B cell (primary cell): Measurements from ENCODE around the gene TCEA3. TPM values are rescaled to one million over a fixed set of nuclear protein-coding genes. Genes with fewer than 3 reads are reported as not detected.

Experiments used
- ATAC-seq: fragments of 200-7000 bp; cut with Tn5 transposase; one replicate; pipeline ENCODE4 v1.10.0; 2021; ENCODE audit warnings: low read depth, mild to moderate bottlenecking, moderate number of reproducible peaks, moderate library complexity
- CTCF ChIA-PET: fragments of 350-600 bp; sonication (Branson Sonifier 250); formaldehyde crosslinking; loops from one replicate; lab custom pipeline; 2021; ENCODE audit warnings: antibody characterized with exemption, inconsistent platforms; lab: Charles Lee
- POLR2A ChIA-PET: fragments of 350-600 bp; sonication (Branson Sonifier 250); formaldehyde crosslinking; loops from one replicate; lab custom pipeline; 2021; ENCODE audit warnings: antibody characterized with exemption; lab: Charles Lee
- DNase-seq: peaks from one replicate; pipeline ENCODE4 v3.0.0; 2013
- H2AFZ ChIP-seq: 2 replicates; pipeline ENCODE4 v1.6.1; 2012; ENCODE audit warnings: mild to moderate bottlenecking, low read depth, low read length; ENCODE audit not compliant: insufficient read depth, poor library complexity, severe bottlenecking
- H3K27ac ChIP-seq, 2 donors: 1 replicate in 1 of 2; 2 replicates in 1 of 2; pipeline ENCODE4 v1.5.1; 2012 to 2013; ENCODE audit warnings: low read length in 2 of 2, mild to moderate bottlenecking in 2 of 2, moderate library complexity in 1 of 2
- H3K27me3 ChIP-seq, 4 experiments: fragments of 200-600 bp in 1 of 4; sonication (generic) in 1 of 4; replicated peaks in 1 of 4; 1 replicate in 2 of 4; 2 replicates in 2 of 4; pipeline versions ENCODE4 v1.6.1 to v1.7.0; 2013 to 2016; ENCODE audit warnings: low read length in 3 of 4, mild to moderate bottlenecking in 2 of 4, mixed read lengths in 1 of 4, moderate library complexity in 1 of 4; ENCODE audit not compliant: insufficient read depth in 4 of 4, control insufficient read depth in 3 of 4; ENCODE audit errors: control extremely low read depth in 1 of 4
- H3K36me3 ChIP-seq, 2 experiments: replicated peaks in 1 of 2; 1 replicate in 1 of 2; 2 replicates in 1 of 2; pipeline versions ENCODE4 v1.6.1 to v1.7.1; 2013; ENCODE audit warnings: low read length in 1 of 2; ENCODE audit not compliant: insufficient read depth in 2 of 2, control insufficient read depth in 1 of 2; ENCODE audit errors: control extremely low read depth in 1 of 2, extremely low read depth in 1 of 2
- H3K4me1 ChIP-seq, 2 donors: fragments of 200-600 bp in 1 of 2; sonication (generic) in 1 of 2; 1 replicate in 1 of 2; 2 replicates in 1 of 2; pipeline versions ENCODE4 v1.5.1 to v1.6.1; 2013 to 2017; ENCODE audit warnings: low read length in 2 of 2; ENCODE audit not compliant: control insufficient read depth in 2 of 2, insufficient read depth in 2 of 2
- H3K4me2 ChIP-seq: replicated peaks from 2 replicates; pipeline ENCODE3; 2012; ENCODE audit warnings: mild to moderate bottlenecking, low read depth, low read length; ENCODE audit not compliant: poor library complexity, severe bottlenecking
- H3K4me3 ChIP-seq, 5 experiments: fragments of 200-600 bp in 1 of 5; sonication (generic) in 1 of 5; 1 replicate in 3 of 5; 2 replicates in 2 of 5; pipeline versions ENCODE4 v1.5.1 to v1.7.0; 2011 to 2016; ENCODE audit warnings: low read length in 4 of 5, mild to moderate bottlenecking in 4 of 5, low read depth in 2 of 5, control low read depth in 1 of 5, moderate library complexity in 1 of 5; ENCODE audit not compliant: insufficient read depth in 1 of 5; ENCODE audit errors: control extremely low read depth in 1 of 5, extremely low read depth in 1 of 5
- H3K79me2 ChIP-seq: fragments of 200-600 bp; sonication (generic); one replicate; pipeline ENCODE4 v1.6.0; 2016; ENCODE audit warnings: low read length; ENCODE audit not compliant: control insufficient read depth, insufficient read depth
- H3K9ac ChIP-seq: fragments of 200-600 bp; sonication (generic); 2 replicates; pipeline ENCODE4 v1.6.1; 2017; ENCODE audit warnings: mild to moderate bottlenecking, low read length, moderate library complexity
- H3K9me3 ChIP-seq, 3 donors: one replicate each; pipeline versions ENCODE4 v1.6.1 to v1.7.1; 2013; ENCODE audit warnings: low read length in 2 of 3; ENCODE audit not compliant: control insufficient read depth in 2 of 3, insufficient read depth in 1 of 3; ENCODE audit errors: control extremely low read depth in 1 of 3
- H4K20me1 ChIP-seq: 2 replicates; pipeline ENCODE4 v1.6.0; 2012; ENCODE audit warnings: mild to moderate bottlenecking, low read length; ENCODE audit not compliant: insufficient read depth, control insufficient read depth, poor library complexity, severe bottlenecking
- H3K27ac Mint-ChIP-seq: one replicate; pipeline ENCODE4 v1.8.0; 2021; ENCODE audit warnings: mixed read lengths
- H3K27me3 Mint-ChIP-seq: one replicate; pipeline ENCODE4 v1.8.0; 2021; ENCODE audit warnings: mixed read lengths
- H3K4me1 Mint-ChIP-seq: one replicate; pipeline ENCODE4 v1.8.0; 2021; ENCODE audit warnings: mixed read lengths
- H3K4me3 Mint-ChIP-seq: one replicate; pipeline ENCODE4 v1.8.0; 2021; ENCODE audit warnings: mixed read lengths
- H3K9me3 Mint-ChIP-seq: one replicate; pipeline ENCODE4 v1.8.0; 2022; ENCODE audit warnings: mixed read lengths; ENCODE audit not compliant: insufficient read depth
- CTCF ChIP-seq: fragments of 200-600 bp; IDR thresholded peaks from one replicate; pipeline ENCODE4 v1.8.0; 2022; ENCODE audit warnings: antibody characterized with exemption, mild to moderate bottlenecking
- EZH2 ChIP-seq: IDR thresholded peaks from 2 replicates; pipeline ENCODE4 v1.6.1; 2012; ENCODE audit warnings: borderline replicate concordance, low read depth, mild to moderate bottlenecking, moderate library complexity, low read length; ENCODE audit not compliant: insufficient read depth, poor library complexity, severe bottlenecking
- WGBS: methylation state at CpG from one replicate; pipeline ENCODE4 v1.1.5; 2013; ENCODE audit warnings: missing lambda C conversion rate; ENCODE audit not compliant: insufficient coverage; 5-methylcytosine and 5-hydroxymethylcytosine counted together
- intact Hi-C: fragments of 100-400 bp; cut with micrococcal nuclease; formaldehyde crosslinking; loops from one replicate; pipeline ENCODE4 v1.10.0; 2022
- polyA plus RNA-seq: library from polyadenylated mRNA; depleted of rRNA; stranded (reverse); fragments of >200 nt; gene quantifications from 2 replicates; pipeline ENCODE4 v1.2.3, GENCODE V29; 2012
- total RNA-seq, 2 donors: library from RNA; stranded (reverse); fragments of 120-200 nt in 1 of 2; gene quantifications; 1 replicate in 1 of 2; 2 replicates in 1 of 2; pipeline versions ENCODE4 v1.2.3 to v1.2.4, GENCODE V29; 2013 to 2022

TCEA3 gene
- total and polyA plus RNA-seq, 2 donors (not counting 1 experiment from before 2014, with no cell fraction given) = 0.22 TPM; not detected in 1

DNA sequence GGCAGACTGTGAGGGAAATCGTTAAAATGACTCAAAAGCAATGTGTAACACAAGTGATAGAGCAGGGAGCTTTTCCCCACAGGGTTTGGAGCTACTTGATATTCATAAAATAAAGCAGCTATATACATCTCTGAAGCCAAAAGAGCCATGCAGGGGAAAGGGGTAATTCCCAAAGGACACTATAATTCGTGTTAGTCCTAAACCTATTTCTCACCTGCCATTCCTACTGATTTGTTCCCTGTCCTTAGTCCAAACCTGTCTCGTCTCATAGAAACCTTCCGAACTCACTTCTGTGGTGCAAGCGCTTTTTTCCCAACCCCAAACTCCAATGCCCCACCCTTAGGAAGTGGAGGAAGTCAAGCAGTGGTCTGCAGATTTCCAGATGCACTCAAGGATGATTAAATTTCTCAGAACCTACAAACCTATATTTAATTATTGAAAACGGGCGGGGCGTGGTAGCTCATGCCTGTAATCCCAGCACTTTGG, 79.5 kb downstream of the TCEA3 start:
- peaks cover 40% of the 10 kb centered on the region for H3K79me2 ChIP-seq
- peak overlapping the region; percentile 65 to 92 for H3K27ac ChIP-seq
- H3K4me2 ChIP-seq = peak overlapping the region; percentile 78
- no peaks in the 10 kb centered on the region for H3K9me3 ChIP-seq
- 57% methylated on average over 6 of the region's 8 CpGs for WGBS
- CTCF ChIA-PET = interaction anchor here (0.8 to 2.1 kb wide), 6 partner anchors 11 to 161 kb away, joined by 3 to 12 read pairs (median 4); no protein-coding TSS in a partner anchor
- peak overlapping the region; percentile 78 to 92 (median 87) for H3K4me3 ChIP-seq
- POLR2A ChIA-PET = interaction anchor here (0.9 to 2.1 kb wide), 5 partner anchors 15 to 347 kb away, joined by 3 to 53 read pairs (median 5); partner anchors contain the start of genes E2F2 and RPL11
- intact Hi-C loops = loop anchor here (1.0 to 2.0 kb wide), 3 partner anchors 23 to 139 kb away; partner anchors contain the start of gene ASAP3
- peak overlapping the region; percentile 97 for H3K27ac Mint-ChIP-seq
- no peaks in the 10 kb centered on the region for H3K27me3 ChIP-seq
- H2AFZ ChIP-seq = peak overlapping the region; percentile 93
- DNase-seq = no peak
- no peaks in the 10 kb centered on the region for H3K9me3 Mint-ChIP-seq
- peak overlapping the region; percentile 96 for H3K4me3 Mint-ChIP-seq
- H3K4me1 Mint-ChIP-seq = peaks cover 35% of the 10 kb centered on the region
- TF ChIP-seq EZH2 (no peak), CTCF (no peak)
- H3K9ac ChIP-seq = peak overlapping the region; percentile 85
- ATAC-seq = no peak
- H3K36me3 ChIP-seq = peaks cover 0 to under 1% of the 10 kb centered on the region in 2 experiments
- H3K27me3 Mint-ChIP-seq = no peaks in the 10 kb centered on the region
- H4K20me1 ChIP-seq = peaks cover 26% of the 10 kb centered on the region
- H3K4me1 ChIP-seq = peaks cover 24 to 34% of the 10 kb centered on the region in 2 donors
